Mucosa of rectum (tissue), 2 donors: ENCODE results near the gene ANAPC13.

ENCODE experiments used
- H3K27ac ChIP-seq, 2 donors: one replicate each; pipeline ENCODE4 v1.7.0; 2013; ENCODE audit warnings: inconsistent platforms in 2 of 2, low read depth in 2 of 2, low read length in 2 of 2
- H3K27me3 ChIP-seq, 2 donors: one replicate each; pipeline ENCODE4 v1.7.0; 2013; ENCODE audit warnings: low read length in 2 of 2; ENCODE audit not compliant: control insufficient read depth in 2 of 2, insufficient read depth in 2 of 2
- H3K36me3 ChIP-seq, 2 donors: one replicate each; pipeline ENCODE4 v1.7.0; 2013; ENCODE audit warnings: low read length in 2 of 2; ENCODE audit not compliant: control insufficient read depth in 2 of 2, insufficient read depth in 2 of 2
- H3K4me1 ChIP-seq, 2 donors: one replicate each; pipeline ENCODE4 v1.7.0; 2013; ENCODE audit warnings: low read length in 2 of 2, mild to moderate bottlenecking in 1 of 2; ENCODE audit not compliant: control insufficient read depth in 2 of 2, insufficient read depth in 2 of 2
- H3K4me3 ChIP-seq, 2 donors: one replicate each; pipeline ENCODE4 v1.7.0; 2013; ENCODE audit warnings: low read length in 2 of 2
- H3K9ac ChIP-seq, 2 donors: one replicate each; pipeline ENCODE4 v1.7.0; 2013; ENCODE audit warnings: low read length in 2 of 2, low read depth in 1 of 2, mild to moderate bottlenecking in 1 of 2
- H3K9me3 ChIP-seq, 2 donors: one replicate each; pipeline ENCODE4 v1.7.0; 2013; ENCODE audit warnings: low read length in 2 of 2; ENCODE audit not compliant: control insufficient read depth in 2 of 2
- donor health status: healthy.
- donor health status: Normal muscosa, but diverticular disease.

ANAPC13 gene, protein sequence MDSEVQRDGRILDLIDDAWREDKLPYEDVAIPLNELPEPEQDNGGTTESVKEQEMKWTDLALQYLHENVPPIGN

DNA sequence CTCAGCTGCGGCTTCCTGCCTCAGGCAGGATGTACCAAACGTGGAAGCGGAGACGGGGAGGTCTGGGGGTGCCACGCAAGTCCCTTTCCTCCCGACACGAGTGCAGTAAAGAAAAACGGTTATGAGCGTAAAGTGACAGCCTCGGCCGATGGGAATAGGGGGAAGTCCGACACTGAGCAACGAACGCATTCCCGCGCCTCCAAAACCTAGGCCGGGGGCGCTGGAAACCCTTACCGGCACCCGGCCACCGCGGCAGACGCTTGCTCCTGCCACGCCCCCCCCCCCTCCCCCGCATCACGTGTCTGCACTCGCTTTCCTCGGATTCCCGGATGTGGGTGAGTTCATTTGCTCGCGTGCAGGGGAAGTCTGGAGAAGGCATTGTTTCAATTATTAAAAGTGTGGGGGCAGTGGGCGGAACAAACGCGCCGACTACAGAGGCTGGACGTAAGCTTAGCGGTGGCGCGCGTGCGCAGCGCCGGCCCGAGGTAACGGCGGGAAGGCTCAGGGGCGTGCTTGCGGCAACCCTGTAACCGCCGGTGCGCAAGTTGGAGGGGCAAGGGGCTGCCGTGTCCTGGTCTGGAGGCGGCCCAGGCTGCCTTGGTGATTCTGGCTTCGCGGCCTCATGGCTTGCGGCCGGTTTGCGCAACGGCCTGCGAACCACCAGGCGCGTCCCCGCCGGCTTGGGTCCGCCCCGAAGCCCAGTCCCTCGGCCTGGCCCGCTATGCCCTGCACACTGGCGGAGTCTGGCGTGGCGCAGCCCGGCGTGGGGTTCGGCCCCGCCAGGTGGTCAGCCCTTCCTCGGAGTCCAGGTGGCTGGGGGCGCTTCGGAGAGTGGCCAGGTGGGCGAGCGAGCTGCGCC is at the start of gene ANAPC13, which contains the start of gene CEP63:
ANAPC13 (minus strand) TSS at position 268 of the 859 bp plus-strand sequence. CDS start 3,081 bp downstream, outside the sequence.
CEP63 (plus strand) TSS at position 340 of the 859 bp plus-strand sequence. CDS start 9,264 bp downstream, outside the sequence.
- Histone ChIP-seq H3K9me3 (no peaks in the 10 kb centered on the region), H3K4me1 (peaks cover 7 to 17% of the 10 kb centered on the region in 2 donors), H3K9ac (peak within 1 kb of the TSS; percentile 89 to 99), H3K27ac (peak within 1 kb of the TSS; percentile 94 to 96), H3K4me3 (peak within 1 kb of the TSS; percentile 88 to 98), H3K27me3 (no peaks in the 10 kb centered on the region), H3K36me3 (peaks cover 18 to 20% of the 10 kb centered on the region in 2 donors)

- Histone ChIP-seq H3K9ac (no peak overlapping the region), H3K36me3 (peaks cover 17 to 27% of the 10 kb centered on the region in 2 donors), H3K27me3 (no peaks in the 10 kb centered on the region), H3K4me1 (no peaks in the 10 kb centered on the region), H3K4me3 (no peak overlapping the region), H3K9me3 (no peaks in the 10 kb centered on the region), H3K27ac (no peak overlapping the region)
Observed at GRCh38 chr3:134535186-134535970, 49.6 kb upstream of the ANAPC13 start.

- Histone ChIP-seq H3K27me3 (no peaks in the 10 kb centered on the region), H3K4me1 (no peaks in the 10 kb centered on the region), H3K36me3 (peaks cover 17 to 27% of the 10 kb centered on the region in 2 donors), H3K9me3 (no peaks in the 10 kb centered on the region), H3K27ac (no peak overlapping the region), H3K9ac (no peak overlapping the region), H3K4me3 (no peak overlapping the region)
Observed at GRCh38 chr3:134533493-134533892, 47.7 kb upstream of the ANAPC13 start.

GRCh38 chr3:134527538-134528186 is 41.9 kb upstream of the ANAPC13 start:
- no peaks in the 10 kb centered on the region for H3K4me1 ChIP-seq
- no peak overlapping the region for H3K9ac ChIP-seq

DNA sequence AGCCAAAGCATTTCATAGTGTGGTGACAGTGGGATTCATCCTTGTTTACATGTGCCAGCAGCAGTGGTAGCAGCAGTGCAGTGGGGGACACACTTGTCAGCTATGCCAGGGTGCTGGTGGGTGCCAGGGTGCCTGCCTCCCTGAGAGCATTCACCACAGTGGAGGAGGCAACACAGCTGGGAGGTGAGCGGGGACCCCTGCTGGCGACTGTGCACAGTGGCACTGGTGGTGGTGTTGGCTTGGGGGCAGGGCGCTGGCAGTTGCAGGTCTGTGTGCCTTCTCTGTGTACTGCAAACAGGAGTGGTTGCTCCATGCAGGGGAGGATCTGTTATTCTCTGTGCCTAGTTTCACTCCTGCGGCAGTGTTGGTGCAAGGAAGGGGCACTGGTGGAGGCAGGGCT is 41.3 kb upstream of the ANAPC13 start:
- no peaks in the 10 kb centered on the region for H3K4me1 ChIP-seq
- no peaks in the 10 kb centered on the region for H3K27me3 ChIP-seq
- no peak overlapping the region for H3K4me3 ChIP-seq
- H3K27ac ChIP-seq, result no peak overlapping the region
- peaks cover 12 to 16% of the 10 kb centered on the region in 2 donors for H3K9me3 ChIP-seq
- no peaks in the 10 kb centered on the region for H3K36me3 ChIP-seq
- H3K9ac ChIP-seq, result no peak overlapping the region

More at GRCh38 chr3:134527538-134528186, 41.9 kb upstream of the ANAPC13 start:
- H3K36me3 ChIP-seq, result no peaks in the 10 kb centered on the region
- peaks cover 12 to 14% of the 10 kb centered on the region in 2 donors for H3K9me3 ChIP-seq
- no peaks in the 10 kb centered on the region for H3K27me3 ChIP-seq
- H3K4me3 ChIP-seq, result no peak overlapping the region
- H3K27ac ChIP-seq, result no peak overlapping the region

DNA sequence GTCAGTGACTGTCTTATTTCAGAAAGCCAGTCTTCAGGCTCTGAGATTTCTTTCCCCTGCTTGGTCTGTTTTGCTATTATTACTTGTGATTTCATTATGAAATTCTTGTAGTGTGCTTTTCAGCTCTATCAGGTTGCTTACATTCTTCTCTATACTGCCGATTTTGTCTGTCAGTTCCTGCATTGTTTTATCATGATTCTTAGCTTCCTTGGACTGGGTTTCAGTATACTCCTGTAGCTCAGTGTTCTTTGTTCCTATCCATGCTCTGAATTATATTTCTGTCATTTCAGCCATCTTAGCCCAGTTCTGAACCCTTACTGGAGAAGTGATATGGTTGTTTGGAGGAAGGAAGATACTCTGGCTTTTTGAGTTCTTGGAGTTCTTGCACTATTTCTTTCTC is 40.5 kb upstream of the ANAPC13 start:
- Histone ChIP-seq H3K27me3 (no peaks in the 10 kb centered on the region), H3K36me3 (no peaks in the 10 kb centered on the region), H3K27ac (no peak overlapping the region), H3K4me3 (no peak overlapping the region), H3K9ac (no peak overlapping the region), H3K9me3 (peaks cover 12 to 16% of the 10 kb centered on the region in 2 donors), H3K4me1 (no peaks in the 10 kb centered on the region)

DNA sequence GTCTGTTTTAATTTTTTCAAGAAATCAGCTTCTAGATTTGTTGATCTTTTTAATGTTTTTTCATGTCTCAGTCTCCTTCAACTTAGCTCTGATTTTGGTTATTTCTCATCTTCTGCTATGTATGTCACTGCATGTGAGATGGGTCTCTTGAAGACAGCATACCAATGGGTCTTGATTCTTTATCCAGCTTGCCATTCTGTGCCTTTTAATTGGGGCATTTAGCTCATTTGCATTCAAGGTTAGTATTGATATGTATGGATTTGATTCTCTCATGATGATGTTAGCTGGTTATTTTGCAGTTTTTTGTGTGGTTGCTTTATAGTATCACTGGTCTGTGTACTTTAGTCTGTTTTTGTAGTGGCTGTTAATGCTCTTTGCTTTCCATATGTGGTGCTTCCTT is 39.5 kb upstream of the ANAPC13 start:
- H3K9ac ChIP-seq, result no peak overlapping the region
- H3K27ac ChIP-seq, result no peak overlapping the region
- H3K27me3 ChIP-seq, result no peaks in the 10 kb centered on the region
- peaks cover 12 to 16% of the 10 kb centered on the region in 2 donors for H3K9me3 ChIP-seq
- H3K4me1 ChIP-seq, result no peaks in the 10 kb centered on the region
- H3K4me3 ChIP-seq, result no peak overlapping the region
- no peaks in the 10 kb centered on the region for H3K36me3 ChIP-seq

DNA sequence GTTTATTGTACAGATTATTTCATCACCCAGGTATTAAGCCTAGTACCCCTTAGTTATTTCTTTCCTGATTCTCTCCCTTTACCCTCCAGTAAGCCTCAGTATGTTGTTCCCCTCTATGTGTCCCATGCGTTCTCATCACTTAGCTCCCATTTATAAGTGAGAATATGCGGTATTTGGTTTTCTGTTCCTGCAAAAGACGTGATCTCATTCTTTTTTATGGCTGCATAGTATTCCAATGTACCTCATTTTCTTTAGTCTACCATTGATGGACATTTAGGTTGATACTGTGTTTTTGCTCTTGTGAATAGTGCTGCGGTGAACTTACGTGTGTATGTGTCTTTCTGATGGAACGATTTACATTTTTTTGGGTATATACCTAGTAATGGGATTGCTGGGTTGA is 36.8 kb upstream of the ANAPC13 start:
- Histone ChIP-seq H3K27ac (no peak overlapping the region), H3K4me1 (no peaks in the 10 kb centered on the region), H3K9me3 (peaks cover 12 to 16% of the 10 kb centered on the region in 2 donors), H3K36me3 (no peaks in the 10 kb centered on the region), H3K4me3 (no peak overlapping the region), H3K9ac (no peak overlapping the region), H3K27me3 (no peaks in the 10 kb centered on the region)

DNA sequence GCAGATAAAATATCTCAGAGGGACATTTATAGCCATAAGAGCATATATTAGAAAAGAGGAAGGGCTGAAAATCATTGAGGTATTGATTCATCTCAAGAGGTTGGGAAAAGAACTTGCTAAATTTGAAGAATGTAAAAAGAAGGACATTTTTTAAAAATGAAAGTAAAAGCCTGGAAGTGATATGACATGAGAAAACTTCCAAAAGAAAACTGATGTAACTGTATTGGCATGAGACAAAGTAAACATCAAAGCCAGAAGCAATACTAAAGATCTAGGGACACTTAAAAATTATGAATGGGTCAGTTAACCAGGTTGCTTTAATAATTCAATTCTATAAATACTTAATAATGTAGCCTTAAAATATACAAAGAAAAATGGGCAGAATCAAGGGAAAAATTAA is 32.0 kb upstream of the ANAPC13 start:
- Histone ChIP-seq H3K4me1 (no peaks in the 10 kb centered on the region), H3K4me3 (no peak overlapping the region), H3K9ac (no peak overlapping the region), H3K9me3 (peaks cover 0 to 3% of the 10 kb centered on the region in 2 donors), H3K27me3 (no peaks in the 10 kb centered on the region), H3K27ac (no peak overlapping the region), H3K36me3 (peaks cover 0 to 3% of the 10 kb centered on the region in 2 donors)
